SK-N-MC (cell line): Measurements from ENCODE around the gene PRICKLE2.

Experiments
- EZH2 ChIP-seq: fragments of 200-600 bp; sonication (generic); IDR thresholded peaks from one replicate; pipeline ENCODE4 v1.6.1; 2017; ENCODE audit warnings: antibody characterized with exemption
- POLR2AphosphoS5 ChIP-seq: IDR thresholded peaks from 2 replicates; pipeline ENCODE4 v1.6.1; 2012; ENCODE audit warnings: mild to moderate bottlenecking, low read depth, low read length, borderline replicate concordance

DNA sequence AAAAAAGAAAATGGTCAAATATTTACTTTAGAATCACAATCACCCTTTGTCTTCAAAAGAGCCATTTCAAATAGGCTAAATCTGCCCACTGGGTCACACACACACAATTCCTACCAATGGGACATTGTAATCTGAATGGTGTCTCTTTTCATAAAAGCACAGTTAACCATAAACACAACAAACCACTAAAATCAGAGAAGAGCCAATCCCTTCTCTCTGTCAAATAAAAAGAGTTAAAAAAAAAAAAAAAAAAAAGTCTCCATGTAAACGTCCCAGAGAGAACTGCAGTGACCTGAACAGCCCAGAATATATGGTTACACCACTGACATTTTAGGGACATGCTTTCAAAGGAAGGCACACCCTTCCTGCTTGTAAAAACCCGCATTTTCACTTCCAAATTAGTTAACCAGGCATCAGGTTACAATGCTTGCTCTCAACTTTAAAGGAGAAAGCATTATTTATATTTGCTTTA is 63.7 kb downstream of the PRICKLE2 start:
- TF ChIP-seq POLR2AphosphoS5 (no peak), EZH2 (no peak)
